H54 (cell line): Measurements from ENCODE around the gene PAQR5.

ENCODE experiments used
- DNase-seq: peaks from one replicate; pipeline ENCODE4 v3.0.0; 2011; ENCODE audit warnings: low spot score, mixed read lengths; ENCODE audit not compliant: insufficient read length
- FAIRE-seq: peaks from 3 replicates; lab custom pipeline; 2011; peaks lifted over from hg19 to GRCh38; lab: Jason Lieb, UNC
- POLR2A ChIP-seq: IDR thresholded peaks from 2 replicates; pipeline ENCODE4 v1.6.1; 2011; ENCODE audit warnings: low read depth, mild to moderate bottlenecking, low read length

PAQR5 gene

GRCh38 chr15:69302929-69303328, 4.2 kb downstream of the PAQR5 start:
- DNase-seq (no peak), FAIRE-seq (no peak)
- no peak for TF ChIP-seq POLR2A

GRCh38 chr15:69303337-69304181, 4.8 kb downstream of the PAQR5 start:
- DNase-seq, result no peak
- TF ChIP-seq POLR2A, result no peak
- FAIRE-seq, result no peak

GRCh38 chr15:69304182-69304545, 5.5 kb downstream of the PAQR5 start:
- no peak for FAIRE-seq
- DNase-seq, result peak; percentile 51
- no peak for TF ChIP-seq POLR2A

GRCh38 chr15:69305204-69305931, 6.7 kb downstream of the PAQR5 start:
- no peak for TF ChIP-seq POLR2A
- FAIRE-seq (peak; percentile 64), DNase-seq (peak; percentile 67)

GRCh38 chr15:69305933-69306568, 7.3 kb downstream of the PAQR5 start:
- no peak for DNase-seq
- FAIRE-seq, result no peak
- no peak for TF ChIP-seq POLR2A

- FAIRE-seq (no peak), DNase-seq (no peak)
- no peak for TF ChIP-seq POLR2A
These were observed 9.2 kb downstream of the PAQR5 start for GRCh38 chr15:69307939-69308338.

GRCh38 chr15:69308949-69309348, 10.2 kb downstream of the PAQR5 start:
- no peak for FAIRE-seq
- no peak for DNase-seq
- TF ChIP-seq POLR2A, result no peak

GRCh38 chr15:69311319-69311721, 12.6 kb downstream of the PAQR5 start:
- DNase-seq (no peak), FAIRE-seq (no peak)
- no peak for TF ChIP-seq POLR2A

GRCh38 chr15:69313432-69314000, 14.8 kb downstream of the PAQR5 start:
- DNase-seq (no peak), FAIRE-seq (no peak)
- TF ChIP-seq POLR2A, result no peak

- DNase-seq (no peak), FAIRE-seq (no peak)
- no peak for TF ChIP-seq POLR2A
These were observed 15.4 kb downstream of the PAQR5 start for GRCh38 chr15:69314131-69314530.

GRCh38 chr15:69314736-69315135, 16.0 kb downstream of the PAQR5 start:
- DNase-seq (no peak), FAIRE-seq (no peak)
- TF ChIP-seq POLR2A, result no peak

GRCh38 chr15:69315402-69316110, 16.8 kb downstream of the PAQR5 start:
- FAIRE-seq (no peak), DNase-seq (no peak)
- no peak for TF ChIP-seq POLR2A

GRCh38 chr15:69316291-69316690, 17.6 kb downstream of the PAQR5 start:
- TF ChIP-seq POLR2A, result no peak
- no peak for DNase-seq
- no peak for FAIRE-seq
